Parathyroid adenoma (tissue), 2 donors: ENCODE data around the gene RAD1.

ENCODE experiments used
- H2AFZ ChIP-seq: fragments of 300-600 bp; sonication (generic); one replicate; pipeline ENCODE4 v1.7.0; 2017; ENCODE audit warnings: antibody characterized with exemption, mild to moderate bottlenecking
- H3K27ac ChIP-seq: fragments of 300-600 bp; sonication (generic); one replicate; pipeline ENCODE4 v1.7.0; 2017
- H3K27me3 ChIP-seq: fragments of 300-600 bp; sonication (generic); one replicate; pipeline ENCODE4 v1.7.0; 2017; ENCODE audit warnings: low read length; ENCODE audit not compliant: control insufficient read depth, insufficient read depth
- H3K36me3 ChIP-seq: fragments of 300-600 bp; sonication (generic); one replicate; pipeline ENCODE4 v1.7.0; 2017; ENCODE audit warnings: low read length; ENCODE audit not compliant: control insufficient read depth, insufficient read depth
- H3K4me1 ChIP-seq: fragments of 300-600 bp; sonication (generic); one replicate; pipeline ENCODE4 v1.7.0; 2017; ENCODE audit warnings: control low read depth
- H3K4me2 ChIP-seq: fragments of 300-600 bp; sonication (generic); one replicate; pipeline ENCODE4 v1.7.0; 2017; ENCODE audit warnings: low read length
- H3K4me3 ChIP-seq: fragments of 300-600 bp; sonication (generic); one replicate; pipeline ENCODE4 v1.7.0; 2017; ENCODE audit warnings: low read depth, low read length
- H3K79me2 ChIP-seq: fragments of 300-600 bp; sonication (generic); one replicate; pipeline ENCODE4 v1.7.0; 2017; ENCODE audit warnings: control low read depth
- H3K9ac ChIP-seq: fragments of 300-600 bp; sonication (generic); one replicate; pipeline ENCODE4 v1.7.0; 2017; ENCODE audit warnings: mild to moderate bottlenecking
- H3K9me3 ChIP-seq: fragments of 300-600 bp; sonication (generic); one replicate; pipeline ENCODE4 v1.7.0; 2017; ENCODE audit warnings: low read length; ENCODE audit not compliant: control insufficient read depth
- TF ChIP-seq, protein P1 (sequence below): fragments of 300-600 bp; sonication (generic); IDR thresholded peaks from one replicate; pipeline ENCODE4 v1.7.0; 2017; ENCODE audit warnings: antibody characterized with exemption, mild to moderate bottlenecking
- donor health status: primary hyperparathyroidism.

The RAD1 gene

DNA sequence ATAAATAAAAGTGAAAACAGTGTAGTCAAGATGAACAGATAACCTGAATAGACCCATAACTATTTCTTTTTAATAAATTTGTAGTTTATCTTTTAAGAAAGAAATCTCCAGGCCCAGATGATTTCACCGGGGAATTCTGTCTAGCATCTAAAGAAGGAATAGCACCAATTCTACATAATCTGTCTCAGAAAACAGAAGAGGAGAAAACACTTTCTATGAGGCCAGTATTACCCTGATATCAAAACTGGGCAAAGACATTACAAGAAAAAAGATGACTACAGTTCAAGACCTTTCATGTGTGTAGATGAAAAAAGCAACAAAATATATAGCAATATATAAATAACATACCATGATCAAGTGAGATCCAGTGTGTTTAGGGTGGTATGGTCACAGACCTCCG, 44.9 kb downstream of the RAD1 start:
- no peak overlapping the region for H3K4me3 ChIP-seq
- H3K36me3 ChIP-seq = no peaks in the 10 kb centered on the region
- H3K79me2 ChIP-seq = no peaks in the 10 kb centered on the region
- H3K9ac ChIP-seq = no peak overlapping the region
- H3K9me3 ChIP-seq = no peaks in the 10 kb centered on the region
- TF ChIP-seq, protein P1, sequence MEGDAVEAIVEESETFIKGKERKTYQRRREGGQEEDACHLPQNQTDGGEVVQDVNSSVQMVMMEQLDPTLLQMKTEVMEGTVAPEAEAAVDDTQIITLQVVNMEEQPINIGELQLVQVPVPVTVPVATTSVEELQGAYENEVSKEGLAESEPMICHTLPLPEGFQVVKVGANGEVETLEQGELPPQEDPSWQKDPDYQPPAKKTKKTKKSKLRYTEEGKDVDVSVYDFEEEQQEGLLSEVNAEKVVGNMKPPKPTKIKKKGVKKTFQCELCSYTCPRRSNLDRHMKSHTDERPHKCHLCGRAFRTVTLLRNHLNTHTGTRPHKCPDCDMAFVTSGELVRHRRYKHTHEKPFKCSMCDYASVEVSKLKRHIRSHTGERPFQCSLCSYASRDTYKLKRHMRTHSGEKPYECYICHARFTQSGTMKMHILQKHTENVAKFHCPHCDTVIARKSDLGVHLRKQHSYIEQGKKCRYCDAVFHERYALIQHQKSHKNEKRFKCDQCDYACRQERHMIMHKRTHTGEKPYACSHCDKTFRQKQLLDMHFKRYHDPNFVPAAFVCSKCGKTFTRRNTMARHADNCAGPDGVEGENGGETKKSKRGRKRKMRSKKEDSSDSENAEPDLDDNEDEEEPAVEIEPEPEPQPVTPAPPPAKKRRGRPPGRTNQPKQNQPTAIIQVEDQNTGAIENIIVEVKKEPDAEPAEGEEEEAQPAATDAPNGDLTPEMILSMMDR = no peak
- no peak overlapping the region for H2AFZ ChIP-seq
- no peak overlapping the region for H3K4me2 ChIP-seq
- peaks cover 5% of the 10 kb centered on the region for H3K4me1 ChIP-seq
- no peaks in the 10 kb centered on the region for H3K27me3 ChIP-seq
- H3K27ac ChIP-seq = no peak overlapping the region

DNA sequence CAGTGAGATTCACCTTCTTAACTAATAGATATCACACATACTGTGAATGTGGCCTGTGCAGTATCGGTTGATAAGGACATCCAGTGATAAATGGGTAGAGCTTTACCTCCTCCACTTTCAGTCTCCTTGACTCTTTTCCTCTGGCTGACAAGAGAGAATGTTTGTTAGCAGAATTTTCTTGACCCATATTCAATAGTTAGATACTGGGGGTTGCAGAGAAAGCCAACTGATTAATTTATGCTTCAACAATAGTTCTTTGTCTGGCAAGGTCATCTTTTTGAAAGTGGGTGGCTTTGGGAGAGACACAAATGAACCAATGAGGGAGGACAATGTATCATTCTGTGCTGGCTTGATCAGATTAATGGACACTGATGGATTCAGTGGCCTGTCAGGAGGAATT, 46.0 kb downstream of the RAD1 start:
- no peak overlapping the region for H3K9ac ChIP-seq
- H3K27ac ChIP-seq = no peak overlapping the region
- no peak overlapping the region for H2AFZ ChIP-seq
- H3K4me1 ChIP-seq = peaks cover 5% of the 10 kb centered on the region
- H3K27me3 ChIP-seq = no peaks in the 10 kb centered on the region
- TF ChIP-seq, protein P1 = no peak
- H3K9me3 ChIP-seq = no peaks in the 10 kb centered on the region
- no peaks in the 10 kb centered on the region for H3K79me2 ChIP-seq
- no peak overlapping the region for H3K4me3 ChIP-seq
- no peak overlapping the region for H3K4me2 ChIP-seq
- no peaks in the 10 kb centered on the region for H3K36me3 ChIP-seq

DNA sequence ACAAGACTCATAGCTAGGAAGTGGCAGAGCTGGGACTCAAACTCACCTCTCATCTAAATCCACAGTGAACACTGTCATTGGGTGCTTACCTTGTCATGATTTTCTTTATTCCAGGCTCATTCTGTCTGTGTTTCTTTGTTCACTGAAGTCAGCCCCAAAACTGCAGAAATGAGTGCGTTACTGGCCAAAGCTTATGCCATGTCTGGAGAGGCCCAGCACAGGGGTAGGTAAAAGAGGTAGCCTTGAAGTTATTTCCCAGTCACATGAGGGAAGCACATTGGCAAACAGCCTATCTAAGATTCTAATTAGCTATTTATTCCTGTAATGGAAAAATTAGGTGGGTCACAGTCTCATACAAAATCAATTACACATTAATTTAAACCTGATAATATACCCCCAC, 46.5 kb downstream of the RAD1 start:
- H3K4me3 ChIP-seq = no peak overlapping the region
- H3K4me2 ChIP-seq = no peak overlapping the region
- H3K9ac ChIP-seq = no peak overlapping the region
- H3K27me3 ChIP-seq = no peaks in the 10 kb centered on the region
- H2AFZ ChIP-seq = no peak overlapping the region
- TF ChIP-seq, protein P1 = no peak
- H3K9me3 ChIP-seq = no peaks in the 10 kb centered on the region
- H3K27ac ChIP-seq = no peak overlapping the region
- peaks cover 5% of the 10 kb centered on the region for H3K4me1 ChIP-seq
- no peaks in the 10 kb centered on the region for H3K36me3 ChIP-seq
- no peaks in the 10 kb centered on the region for H3K79me2 ChIP-seq

- Histone ChIP-seq H3K4me2 (no peak overlapping the region), H3K9me3 (no peaks in the 10 kb centered on the region), H3K9ac (no peak overlapping the region), H3K27ac (no peak overlapping the region), H3K79me2 (no peaks in the 10 kb centered on the region), H3K27me3 (no peaks in the 10 kb centered on the region), H3K4me3 (no peak overlapping the region), H3K36me3 (no peaks in the 10 kb centered on the region), H2AFZ (no peak overlapping the region), H3K4me1 (no peaks in the 10 kb centered on the region)
- TF ChIP-seq, protein P1 = no peak
Measured at GRCh38 chr5:34867660-34868059, 47.6 kb downstream of the RAD1 start.

DNA sequence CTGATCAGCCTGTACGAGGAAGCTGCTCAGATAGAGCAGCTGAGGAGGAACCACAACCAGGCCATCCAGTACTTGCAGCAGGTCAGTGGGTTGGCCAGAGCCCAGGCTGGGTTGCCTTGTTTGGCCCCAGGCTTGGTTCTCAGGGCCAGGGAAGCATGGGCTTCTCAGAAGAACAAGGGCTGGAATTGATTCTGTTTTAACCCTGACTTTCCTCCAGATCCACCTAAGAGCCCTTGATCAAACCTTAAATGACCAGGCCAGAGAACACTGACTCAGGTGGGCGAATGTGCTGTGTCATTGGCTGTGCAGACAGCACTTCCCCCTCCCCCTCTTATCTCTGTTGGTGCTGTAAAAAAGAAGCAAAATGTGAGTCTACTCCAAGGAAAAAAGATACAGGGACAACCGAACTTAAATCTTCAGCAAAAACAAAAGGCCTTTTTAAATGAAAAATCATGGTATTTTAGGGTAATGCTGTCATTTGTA, 48.3 kb downstream of the RAD1 start:
- H3K9me3 ChIP-seq = no peaks in the 10 kb centered on the region
- H3K27ac ChIP-seq = no peak overlapping the region
- H3K9ac ChIP-seq = no peak overlapping the region

More for the DNA sequence above, 48.3 kb downstream of the RAD1 start:
- no peaks in the 10 kb centered on the region for H3K79me2 ChIP-seq
- H3K36me3 ChIP-seq = no peaks in the 10 kb centered on the region
- H3K4me3 ChIP-seq = no peak overlapping the region
- H3K4me2 ChIP-seq = no peak overlapping the region
- H2AFZ ChIP-seq = no peak overlapping the region
- no peaks in the 10 kb centered on the region for H3K4me1 ChIP-seq
- TF ChIP-seq, protein P1 = no peak
- no peaks in the 10 kb centered on the region for H3K27me3 ChIP-seq
